ENCODE measurements around the gene KIF3A. TPM values are rescaled to one million over a fixed set of nuclear protein-coding genes. Genes with fewer than 3 reads are reported as not detected.
A peak's percentile ranks its signal among the peaks of the same experiment; 100 is the strongest.

The KIF3A gene
- total RNA-seq, 6 donors from 2014 or later = 10.3 to 22.3 (median 17.0) TPM

GRCh38 chr5:132764051-132764450 lies 26.7 kb upstream of the KIF3A start:
- H3K4me3 ChIP-seq = no peak overlapping the region
- H3K4me1 ChIP-seq = peaks cover 11 to 18% (median 11%) of the 10 kb centered on the region in 4 donors
- no peaks in the 10 kb centered on the region for H3K9me3 ChIP-seq
- ATAC-seq (ENCODE audit: low FRiP score in 2 of 2) (no peak), DNase-seq (peak in 1 of 2 donors; percentile 54)
- no peaks in the 10 kb centered on the region for H3K27me3 ChIP-seq
- 94 to 100% methylated on average over 10 of the region's 10 CpGs for WGBS, 2 donors
- TF ChIP-seq POLR2AphosphoS5 (IDR thresholded peaks at IDR 0.05) (no peak), POLR2A (IDR thresholded peaks at IDR 0.05) (no peak), CTCF (IDR thresholded peaks at IDR 0.05) (no peak), EP300 (IDR thresholded peaks at IDR 0.05) (no peak)
- H3K27ac ChIP-seq = no peak overlapping the region
- peaks cover 13 to 62% (median 49%) of the 10 kb centered on the region in 4 donors for H3K36me3 ChIP-seq

- Histone ChIP-seq H3K9me3 (no peaks in the 10 kb centered on the region), H3K27me3 (no peaks in the 10 kb centered on the region), H3K4me1 (peaks cover 11 to 16% (median 11%) of the 10 kb centered on the region in 4 donors), H3K27ac (no peak overlapping the region), H3K4me3 (no peak overlapping the region), H3K36me3 (peaks cover 13 to 69% (median 54%) of the 10 kb centered on the region in 4 donors)
- DNase-seq = no peak
- TF ChIP-seq POLR2A (IDR thresholded peaks at IDR 0.05) = no peak
- no peak for TF ChIP-seq CTCF (IDR thresholded peaks at IDR 0.05)
- no peak for TF ChIP-seq EP300 (IDR thresholded peaks at IDR 0.05)
- TF ChIP-seq POLR2AphosphoS5 (IDR thresholded peaks at IDR 0.05) = no peak
- ATAC-seq (ENCODE audit: low FRiP score in 2 of 2) = peak in 1 of 2 donors; percentile 24
- 94 to 97% methylated on average over 15 to 17 of the region's 17 CpGs for WGBS, 2 donors
Measured at GRCh38 chr5:132763181-132764036, 26.1 kb upstream of the KIF3A start.

GRCh38 chr5:132762246-132763000 lies 25.1 kb upstream of the KIF3A start:
- H3K9me3 ChIP-seq = no peaks in the 10 kb centered on the region
- peaks cover 3 to 8% (median 4%) of the 10 kb centered on the region in 4 donors for H3K4me1 ChIP-seq
- 93% methylated on average over 6 to 10 of the region's 11 CpGs for WGBS, 2 donors
- no peaks in the 10 kb centered on the region for H3K27me3 ChIP-seq
- H3K27ac ChIP-seq = no peak overlapping the region
- H3K36me3 ChIP-seq = peaks cover 13 to 79% (median 58%) of the 10 kb centered on the region in 4 donors
- TF ChIP-seq CTCF (IDR thresholded peaks at IDR 0.05) (no peak), POLR2A (IDR thresholded peaks at IDR 0.05) (no peak), POLR2AphosphoS5 (IDR thresholded peaks at IDR 0.05) (no peak), EP300 (IDR thresholded peaks at IDR 0.05) (no peak)
- no peak for ATAC-seq (ENCODE audit: low FRiP score in 2 of 2)
- DNase-seq = peak; percentile 6 to 38
- no peak overlapping the region for H3K4me3 ChIP-seq

DNA sequence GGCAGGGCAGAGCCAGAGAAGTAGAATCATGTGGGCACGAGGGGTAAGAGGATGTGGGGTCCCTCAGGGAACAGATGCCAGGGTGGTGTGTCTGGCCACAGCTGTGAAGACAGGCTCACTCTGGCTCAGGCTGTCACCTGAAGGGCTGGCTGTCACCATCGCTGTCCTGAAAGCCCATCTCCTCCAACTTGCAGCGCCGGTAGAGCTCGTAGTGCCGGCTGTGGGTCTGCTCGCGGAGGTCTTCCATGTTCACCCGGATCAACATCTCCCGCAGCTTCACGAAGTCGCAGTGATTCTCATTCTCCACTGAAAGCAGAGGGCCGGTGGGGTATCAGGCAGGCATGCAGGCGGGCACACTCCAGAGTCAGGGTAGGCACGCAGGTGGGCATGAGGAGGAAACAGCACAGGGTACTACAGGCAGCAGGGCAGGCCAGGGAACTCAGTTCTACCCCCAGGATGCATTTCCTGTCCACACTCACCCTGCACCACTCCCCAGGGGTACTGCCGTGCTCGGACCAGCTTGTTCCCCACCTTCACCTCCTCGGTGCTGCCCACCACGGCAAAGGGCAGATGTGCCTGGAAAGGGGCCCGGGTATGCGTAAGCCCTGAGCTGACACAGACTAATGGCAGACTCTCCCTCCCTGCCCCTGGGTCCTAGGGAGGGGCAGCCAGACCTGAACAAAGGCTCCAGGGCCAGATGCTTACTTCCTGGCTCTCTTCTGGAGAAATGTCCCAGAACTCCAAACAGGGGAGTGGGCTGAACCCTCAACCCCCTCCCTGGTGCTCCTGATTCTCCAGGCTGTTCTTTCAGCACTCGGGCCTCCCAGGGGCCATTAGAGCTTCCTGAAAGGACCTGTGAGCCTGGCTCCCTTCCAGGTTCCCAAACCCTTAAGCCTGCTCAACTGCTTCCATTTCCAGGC lies 24.2 kb upstream of the KIF3A start:
- WGBS, 2 donors = 83 to 96% methylated on average over 5 to 22 of the region's 22 CpGs
- TF ChIP-seq POLR2AphosphoS5 (IDR thresholded peaks at IDR 0.05) (no peak), CTCF (IDR thresholded peaks at IDR 0.05) (no peak), EP300 (IDR thresholded peaks at IDR 0.05) (no peak), POLR2A (IDR thresholded peaks at IDR 0.05) (no peak)
- Histone ChIP-seq H3K4me1 (no peaks in the 10 kb centered on the region), H3K9me3 (no peaks in the 10 kb centered on the region), H3K27me3 (no peaks in the 10 kb centered on the region), H3K4me3 (no peak overlapping the region), H3K36me3 (peaks cover 13 to 81% (median 58%) of the 10 kb centered on the region in 4 donors), H3K27ac (no peak overlapping the region)
- ATAC-seq (ENCODE audit: low FRiP score in 2 of 2) (no peak), DNase-seq (peak; percentile 18 to 51)
